NCI-H748 (cell line): Measurements from ENCODE around the gene RAB3D.
"Not testable (repeated sequence)": the region's sequence is repeated elsewhere in the genome, so short reads cannot be mapped to it uniquely, and the experiment has no call there.

Source experiments
- DNase-seq: peaks from one replicate; lab custom pipeline; 2025; ENCODE audit not compliant: unreplicated experiment; lab: John Stamatoyannopoulos, UW

RAB3D gene

GRCh38 chr19:11367528-11367927 lies 28.1 kb upstream of the RAB3D start:
- no peak for DNase-seq

GRCh38 chr19:11365557-11366117 lies 26.2 kb upstream of the RAB3D start:
- no peak for DNase-seq

- no peak for DNase-seq
These were observed 25.5 kb upstream of the RAB3D start for GRCh38 chr19:11364935-11365334.

- DNase-seq: no peak
These were observed 24.9 kb upstream of the RAB3D start for GRCh38 chr19:11364296-11364904.

- DNase-seq: no peak
These were observed 24.4 kb upstream of the RAB3D start for GRCh38 chr19:11363881-11364280.

- no peak for DNase-seq
These were observed 22.6 kb upstream of the RAB3D start for GRCh38 chr19:11361771-11362731.

- peak; percentile 51 for DNase-seq
These were observed 21.7 kb upstream of the RAB3D start for GRCh38 chr19:11361037-11361770.

GRCh38 chr19:11359421-11359820 lies 20.0 kb upstream of the RAB3D start:
- no peak for DNase-seq

GRCh38 chr19:11356676-11357550 lies 17.5 kb upstream of the RAB3D start:
- no peak for DNase-seq

- DNase-seq: no peak
These were observed 16.6 kb upstream of the RAB3D start for GRCh38 chr19:11356074-11356397.

GRCh38 chr19:11355160-11356073 lies 16.0 kb upstream of the RAB3D start, which contains the start of gene PLPPR2:
PLPPR2 (plus strand) TSS chr19:11355432; CDS start chr19:11357674, 2,242 bp downstream.
- DNase-seq: peak; percentile 86

- not testable (repeated sequence) for DNase-seq
These were observed 14.6 kb upstream of the RAB3D start for GRCh38 chr19:11354102-11354501.

- no peak for DNase-seq
These were observed 9.7 kb upstream of the RAB3D start for GRCh38 chr19:11349171-11349570.

- DNase-seq: no peak
These were observed 8.1 kb upstream of the RAB3D start for GRCh38 chr19:11347546-11348039.

- DNase-seq: peak; percentile 98
These were observed 6.9 kb upstream of the RAB3D start, which contains the start of the genes CCDC159 and TMEM205 for GRCh38 chr19:11346104-11346940. CCDC159 (plus strand) TSS chr19:11346519; CDS start chr19:11346607, 88 bp downstream. TMEM205 (minus strand) TSS chr19:11346268; CDS start chr19:11345619, 649 bp downstream.

GRCh38 chr19:11345122-11345803 lies 5.8 kb upstream of the RAB3D start:
- no peak for DNase-seq

GRCh38 chr19:11342429-11342828 lies 3.0 kb upstream of the RAB3D start:
- no peak for DNase-seq
